ENCODE results near the gene PTGFRN.

Gene PTGFRN

GRCh38 chr1:116945421-116945820 is 35.7 kb downstream of the PTGFRN start:
- H3K36me3 ChIP-seq (ENCODE audit: control insufficient read depth, insufficient read depth, low read length): peaks cover 51% of the 10 kb centered on the region
- H3K4me3 ChIP-seq (ENCODE audit: low read depth, low read length): no peak overlapping the region
- H3K27ac ChIP-seq (ENCODE audit: low read depth, low read length): no peak overlapping the region
- H3K9ac ChIP-seq (ENCODE audit: low read depth, low read length): no peak overlapping the region
- no peaks in the 10 kb centered on the region for H3K27me3 ChIP-seq (ENCODE audit: control insufficient read depth, insufficient read depth, low read length)
- H3K4me1 ChIP-seq (ENCODE audit: control insufficient read depth, insufficient read depth, low read length): peaks cover 15% of the 10 kb centered on the region
- no peaks in the 10 kb centered on the region for H3K9me3 ChIP-seq (ENCODE audit: control insufficient read depth, insufficient read depth, low read length)

- peaks cover 11% of the 10 kb centered on the region; the same call in 1 of the 2 replicates for H3K4me1 ChIP-seq (ENCODE audit: control insufficient read depth, insufficient read depth, low read length)
- H3K27ac ChIP-seq (ENCODE audit: low read depth, low read length): no peak overlapping the region
- H3K9ac ChIP-seq (ENCODE audit: low read depth, low read length): no peak overlapping the region
- peaks cover 51% of the 10 kb centered on the region for H3K36me3 ChIP-seq (ENCODE audit: control insufficient read depth, insufficient read depth, low read length)
- H3K9me3 ChIP-seq (ENCODE audit: control insufficient read depth, insufficient read depth, low read length): no peaks in the 10 kb centered on the region
- no peaks in the 10 kb centered on the region for H3K27me3 ChIP-seq (ENCODE audit: control insufficient read depth, insufficient read depth, low read length)
- H3K4me3 ChIP-seq (ENCODE audit: low read depth, low read length): no peak overlapping the region
Observed at GRCh38 chr1:116945996-116946395, 36.3 kb downstream of the PTGFRN start.

DNA sequence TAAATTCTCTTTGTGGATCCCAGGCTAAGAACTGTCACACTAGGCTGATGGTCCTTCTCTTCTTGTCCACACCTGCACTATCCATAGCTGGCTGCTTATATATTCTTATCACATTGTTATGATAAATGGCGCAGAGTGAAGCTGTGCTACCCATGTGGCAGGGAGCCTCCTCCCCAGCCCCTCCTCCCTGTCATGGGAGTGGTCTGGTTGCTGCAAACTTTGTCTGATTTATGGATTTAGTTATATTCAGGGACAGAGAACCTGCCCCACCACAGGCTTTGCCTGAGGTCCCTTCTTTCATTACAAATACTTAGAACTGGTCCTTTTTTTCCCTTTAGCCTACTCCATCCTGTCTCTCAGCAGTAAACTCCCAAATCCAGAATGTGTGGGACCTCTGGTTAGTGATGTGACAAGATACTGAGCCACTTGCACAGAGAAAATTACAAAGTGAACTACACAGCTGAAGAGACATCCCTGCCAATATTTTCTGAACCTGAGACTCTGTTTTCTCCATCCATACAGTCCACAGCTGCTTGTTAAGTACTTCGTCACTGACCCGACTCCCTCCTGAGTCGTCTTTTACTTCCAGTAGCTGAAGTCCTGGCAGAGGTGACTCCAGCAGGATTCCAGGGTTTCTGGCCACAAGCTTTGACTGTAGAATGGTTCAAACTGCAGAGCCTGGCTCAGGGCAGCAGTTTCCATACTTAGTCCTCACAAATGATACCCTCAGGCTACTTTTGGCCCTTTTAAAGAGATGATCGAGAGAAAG is 37.6 kb downstream of the PTGFRN start:
- peaks cover 11% of the 10 kb centered on the region; the same call in 1 of the 2 replicates for H3K4me1 ChIP-seq (ENCODE audit: control insufficient read depth, insufficient read depth, low read length)
- no peak overlapping the region for H3K4me3 ChIP-seq (ENCODE audit: low read depth, low read length)
- no peaks in the 10 kb centered on the region for H3K9me3 ChIP-seq (ENCODE audit: control insufficient read depth, insufficient read depth, low read length)
- H3K36me3 ChIP-seq (ENCODE audit: control insufficient read depth, insufficient read depth, low read length): peaks cover 52% of the 10 kb centered on the region
- no peaks in the 10 kb centered on the region for H3K27me3 ChIP-seq (ENCODE audit: control insufficient read depth, insufficient read depth, low read length)
- H3K27ac ChIP-seq (ENCODE audit: low read depth, low read length): no peak overlapping the region
- H3K9ac ChIP-seq (ENCODE audit: low read depth, low read length): no peak overlapping the region

DNA sequence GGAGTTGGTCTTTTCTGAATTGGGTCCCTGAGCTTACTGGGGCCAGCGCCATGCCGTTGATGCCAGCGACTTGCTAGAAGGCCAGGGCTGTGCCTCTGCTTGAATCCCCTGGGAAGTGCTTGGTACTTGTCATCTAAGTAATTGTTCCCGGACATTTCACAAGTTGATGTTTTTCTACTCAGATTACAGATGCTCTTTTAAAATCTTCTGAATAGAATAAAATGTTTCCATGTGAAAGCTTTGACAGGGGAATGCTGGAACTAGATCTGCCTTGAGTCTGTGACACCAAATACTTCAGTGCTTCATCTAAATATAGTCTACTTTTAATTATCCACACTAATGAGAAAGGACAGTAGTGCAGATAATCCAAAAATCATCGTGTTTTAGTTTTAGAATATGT is 38.3 kb downstream of the PTGFRN start:
- peaks cover 45% of the 10 kb centered on the region for H3K36me3 ChIP-seq (ENCODE audit: control insufficient read depth, insufficient read depth, low read length)

GRCh38 chr1:116948642-116949041 is 38.9 kb downstream of the PTGFRN start:
- H3K9ac ChIP-seq (ENCODE audit: low read depth, low read length): no peak overlapping the region
- H3K9me3 ChIP-seq (ENCODE audit: control insufficient read depth, insufficient read depth, low read length): no peaks in the 10 kb centered on the region
- H3K4me1 ChIP-seq (ENCODE audit: control insufficient read depth, insufficient read depth, low read length): peaks cover 11% of the 10 kb centered on the region; the same call in 1 of the 2 replicates
- no peak overlapping the region for H3K27ac ChIP-seq (ENCODE audit: low read depth, low read length)
- H3K27me3 ChIP-seq (ENCODE audit: control insufficient read depth, insufficient read depth, low read length): no peaks in the 10 kb centered on the region
- no peak overlapping the region for H3K4me3 ChIP-seq (ENCODE audit: low read depth, low read length)
- H3K36me3 ChIP-seq (ENCODE audit: control insufficient read depth, insufficient read depth, low read length): peaks cover 44% of the 10 kb centered on the region

More for the DNA sequence above, 38.3 kb downstream of the PTGFRN start:
- H3K9me3 ChIP-seq (ENCODE audit: control insufficient read depth, insufficient read depth, low read length): no peaks in the 10 kb centered on the region
- no peak overlapping the region for H3K4me3 ChIP-seq (ENCODE audit: low read depth, low read length)
- H3K4me1 ChIP-seq (ENCODE audit: control insufficient read depth, insufficient read depth, low read length): peaks cover 11% of the 10 kb centered on the region; the same call in 1 of the 2 replicates
- H3K9ac ChIP-seq (ENCODE audit: low read depth, low read length): no peak overlapping the region
- no peak overlapping the region for H3K27ac ChIP-seq (ENCODE audit: low read depth, low read length)
- H3K27me3 ChIP-seq (ENCODE audit: control insufficient read depth, insufficient read depth, low read length): no peaks in the 10 kb centered on the region

- no peaks in the 10 kb centered on the region for H3K9me3 ChIP-seq (ENCODE audit: control insufficient read depth, insufficient read depth, low read length)
- H3K4me1 ChIP-seq (ENCODE audit: control insufficient read depth, insufficient read depth, low read length): peaks cover 14% of the 10 kb centered on the region
- H3K36me3 ChIP-seq (ENCODE audit: control insufficient read depth, insufficient read depth, low read length): peaks cover 40% of the 10 kb centered on the region
- no peak overlapping the region for H3K9ac ChIP-seq (ENCODE audit: low read depth, low read length)
- no peaks in the 10 kb centered on the region for H3K27me3 ChIP-seq (ENCODE audit: control insufficient read depth, insufficient read depth, low read length)
- H3K4me3 ChIP-seq (ENCODE audit: low read depth, low read length): no peak overlapping the region
- peak overlapping the region; percentile 10 for H3K27ac ChIP-seq (ENCODE audit: low read depth, low read length)
Observed at GRCh38 chr1:116949213-116949985, 39.7 kb downstream of the PTGFRN start.

- Histone ChIP-seq H3K27ac (ENCODE audit: low read depth, low read length) (no peak overlapping the region), H3K27me3 (ENCODE audit: control insufficient read depth, insufficient read depth, low read length) (no peaks in the 10 kb centered on the region), H3K9me3 (ENCODE audit: control insufficient read depth, insufficient read depth, low read length) (no peaks in the 10 kb centered on the region), H3K4me3 (ENCODE audit: low read depth, low read length) (no peak overlapping the region), H3K36me3 (ENCODE audit: control insufficient read depth, insufficient read depth, low read length) (peaks cover 33% of the 10 kb centered on the region), H3K9ac (ENCODE audit: low read depth, low read length) (no peak overlapping the region), H3K4me1 (ENCODE audit: control insufficient read depth, insufficient read depth, low read length) (peaks cover 21% of the 10 kb centered on the region)
Observed at GRCh38 chr1:116950517-116951199, 40.9 kb downstream of the PTGFRN start.

- H3K9ac ChIP-seq (ENCODE audit: low read depth, low read length): no peak overlapping the region; the same call in 1 of the 2 replicates
- no peak overlapping the region for H3K27ac ChIP-seq (ENCODE audit: low read depth, low read length)
- no peaks in the 10 kb centered on the region for H3K9me3 ChIP-seq (ENCODE audit: control insufficient read depth, insufficient read depth, low read length)
- H3K36me3 ChIP-seq (ENCODE audit: control insufficient read depth, insufficient read depth, low read length): peaks cover 30% of the 10 kb centered on the region
- no peaks in the 10 kb centered on the region for H3K27me3 ChIP-seq (ENCODE audit: control insufficient read depth, insufficient read depth, low read length)
- H3K4me3 ChIP-seq (ENCODE audit: low read depth, low read length): no peak overlapping the region
- peaks cover 21% of the 10 kb centered on the region for H3K4me1 ChIP-seq (ENCODE audit: control insufficient read depth, insufficient read depth, low read length)
Observed at GRCh38 chr1:116951200-116951935, 41.7 kb downstream of the PTGFRN start.

GRCh38 chr1:116952738-116953275 is 43.1 kb downstream of the PTGFRN start:
- Histone ChIP-seq H3K4me1 (ENCODE audit: control insufficient read depth, insufficient read depth, low read length) (peaks cover 21% of the 10 kb centered on the region), H3K27me3 (ENCODE audit: control insufficient read depth, insufficient read depth, low read length) (no peaks in the 10 kb centered on the region), H3K4me3 (ENCODE audit: low read depth, low read length) (no peak overlapping the region), H3K9me3 (ENCODE audit: control insufficient read depth, insufficient read depth, low read length) (no peaks in the 10 kb centered on the region), H3K27ac (ENCODE audit: low read depth, low read length) (no peak overlapping the region), H3K36me3 (ENCODE audit: control insufficient read depth, insufficient read depth, low read length) (peaks cover 20% of the 10 kb centered on the region; the same call in 1 of the 2 replicates), H3K9ac (ENCODE audit: low read depth, low read length) (no peak overlapping the region)

- peaks cover 14% of the 10 kb centered on the region; the same call in 1 of the 2 replicates for H3K36me3 ChIP-seq (ENCODE audit: control insufficient read depth, insufficient read depth, low read length)
- H3K27me3 ChIP-seq (ENCODE audit: control insufficient read depth, insufficient read depth, low read length): no peaks in the 10 kb centered on the region
- peaks cover 21% of the 10 kb centered on the region for H3K4me1 ChIP-seq (ENCODE audit: control insufficient read depth, insufficient read depth, low read length)
- no peaks in the 10 kb centered on the region for H3K9me3 ChIP-seq (ENCODE audit: control insufficient read depth, insufficient read depth, low read length)
- no peak overlapping the region for H3K27ac ChIP-seq (ENCODE audit: low read depth, low read length)
- no peak overlapping the region for H3K4me3 ChIP-seq (ENCODE audit: low read depth, low read length)
- no peak overlapping the region for H3K9ac ChIP-seq (ENCODE audit: low read depth, low read length)
Observed at GRCh38 chr1:116954440-116954839, 44.7 kb downstream of the PTGFRN start.
